ENCODE measurements around the gene GCNT1.

Gene GCNT1

DNA sequence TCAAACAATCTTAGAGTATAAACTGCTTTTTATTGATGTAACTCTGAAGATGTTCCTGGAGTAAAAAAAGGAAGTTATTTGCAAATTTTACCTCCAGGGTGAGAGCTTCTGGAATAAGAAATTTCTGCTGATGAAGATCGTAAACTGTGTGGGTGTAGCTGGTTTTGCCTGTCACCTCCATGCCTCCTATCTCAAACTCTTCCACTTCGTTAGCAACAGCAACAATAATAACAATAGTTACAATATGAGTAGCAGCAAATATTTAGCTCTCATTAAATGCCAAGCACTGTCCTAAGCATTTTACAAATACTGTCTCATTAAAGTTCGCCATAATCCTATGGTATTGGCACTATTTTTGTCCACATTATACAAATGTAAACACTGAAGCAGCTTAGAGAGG is 57.9 kb downstream of the GCNT1 start:
- H3K36me3 ChIP-seq (ENCODE audit: insufficient read depth, low read length), result no peaks in the 10 kb centered on the region
- peaks cover 6% of the 10 kb centered on the region; the same call in 1 of the 2 replicates for H3K9me3 ChIP-seq (ENCODE audit: insufficient read depth, low read depth, low read length)
- H3K27me3 ChIP-seq (ENCODE audit: insufficient read depth, low read length, poor library complexity, severe bottlenecking), result no peaks in the 10 kb centered on the region
- H3K79me2 ChIP-seq (ENCODE audit: insufficient read depth, low read length), result no peaks in the 10 kb centered on the region
- peaks cover 21% of the 10 kb centered on the region for H3K4me1 ChIP-seq (ENCODE audit: insufficient read depth, low read length, poor library complexity, severe bottlenecking)
- peak overlapping the region; percentile 21 for H3K4me2 ChIP-seq (ENCODE audit: low read depth, low read length, poor library complexity, severe bottlenecking)
- no peaks in the 10 kb centered on the region for H4K20me1 ChIP-seq (ENCODE audit: insufficient read depth, low read length, poor library complexity, severe bottlenecking)
- no peak overlapping the region for H3K4me3 ChIP-seq (ENCODE audit: low read length, poor library complexity, severe bottlenecking)
- TF ChIP-seq, protein P1, sequence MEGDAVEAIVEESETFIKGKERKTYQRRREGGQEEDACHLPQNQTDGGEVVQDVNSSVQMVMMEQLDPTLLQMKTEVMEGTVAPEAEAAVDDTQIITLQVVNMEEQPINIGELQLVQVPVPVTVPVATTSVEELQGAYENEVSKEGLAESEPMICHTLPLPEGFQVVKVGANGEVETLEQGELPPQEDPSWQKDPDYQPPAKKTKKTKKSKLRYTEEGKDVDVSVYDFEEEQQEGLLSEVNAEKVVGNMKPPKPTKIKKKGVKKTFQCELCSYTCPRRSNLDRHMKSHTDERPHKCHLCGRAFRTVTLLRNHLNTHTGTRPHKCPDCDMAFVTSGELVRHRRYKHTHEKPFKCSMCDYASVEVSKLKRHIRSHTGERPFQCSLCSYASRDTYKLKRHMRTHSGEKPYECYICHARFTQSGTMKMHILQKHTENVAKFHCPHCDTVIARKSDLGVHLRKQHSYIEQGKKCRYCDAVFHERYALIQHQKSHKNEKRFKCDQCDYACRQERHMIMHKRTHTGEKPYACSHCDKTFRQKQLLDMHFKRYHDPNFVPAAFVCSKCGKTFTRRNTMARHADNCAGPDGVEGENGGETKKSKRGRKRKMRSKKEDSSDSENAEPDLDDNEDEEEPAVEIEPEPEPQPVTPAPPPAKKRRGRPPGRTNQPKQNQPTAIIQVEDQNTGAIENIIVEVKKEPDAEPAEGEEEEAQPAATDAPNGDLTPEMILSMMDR (conservative IDR thresholded peaks at IDR 0.05; ENCODE audit: low read length), result no peak
- TF ChIP-seq EZH2phosphoT487 (IDR thresholded peaks at IDR 0.05; ENCODE audit: borderline replicate concordance), result no peak
- no peak overlapping the region for H2AFZ ChIP-seq (ENCODE audit: low read length)
- H3K9me2 ChIP-seq (replicated peaks; ENCODE audit: low read depth, low read length), result no peaks in the 10 kb centered on the region
- no peaks in the 10 kb centered on the region for H3F3A ChIP-seq (ENCODE audit: low read depth)
- no peak overlapping the region for H3K9ac ChIP-seq (ENCODE audit: low read depth, low read length, poor library complexity, severe bottlenecking)

DNA sequence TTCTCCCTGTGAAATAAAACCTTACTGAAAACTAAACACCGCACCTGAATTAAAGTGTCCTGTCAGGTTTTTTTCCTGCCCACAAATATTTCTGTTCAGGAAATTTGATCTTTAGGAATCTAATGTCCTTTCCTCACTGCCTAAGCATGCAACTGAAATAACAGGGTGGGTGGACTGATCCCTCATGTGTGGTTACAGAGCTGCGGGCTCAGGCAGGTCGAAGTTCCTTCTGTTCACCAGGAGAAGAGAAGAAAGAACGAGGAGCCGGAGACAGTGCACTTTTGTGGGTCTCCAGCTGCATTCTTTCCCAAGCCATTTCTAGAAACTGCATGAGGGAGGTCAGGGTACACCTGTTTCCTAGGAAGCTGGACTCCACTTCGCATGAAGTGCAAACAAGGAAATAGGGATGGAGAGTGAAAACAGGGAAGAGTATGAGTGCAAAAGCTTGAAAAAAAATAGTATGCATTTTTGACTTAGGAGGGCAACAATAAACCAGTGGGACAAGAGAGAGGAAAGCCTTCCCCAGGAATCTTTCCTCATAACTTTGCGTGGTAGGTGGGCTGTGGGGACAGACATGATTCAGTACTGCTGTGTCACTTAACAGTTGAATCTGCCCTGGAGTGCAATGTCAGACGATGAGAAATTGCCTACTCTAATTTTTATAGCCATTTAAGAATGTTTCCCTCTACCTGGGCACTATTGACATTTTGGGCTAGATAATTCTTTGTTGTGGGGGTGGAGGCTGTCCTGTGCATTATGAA is 60.3 kb downstream of the GCNT1 start:
- Histone ChIP-seq H3K9ac (ENCODE audit: low read depth, low read length, poor library complexity, severe bottlenecking) (no peak overlapping the region), H3K4me3 (ENCODE audit: low read length, poor library complexity, severe bottlenecking) (no peak overlapping the region), H3F3A (ENCODE audit: low read depth) (no peaks in the 10 kb centered on the region), H3K9me3 (ENCODE audit: insufficient read depth, low read depth, low read length) (peaks cover under 1% of the 10 kb centered on the region; the same call in 1 of the 2 replicates), H3K27me3 (ENCODE audit: insufficient read depth, low read length, poor library complexity, severe bottlenecking) (no peaks in the 10 kb centered on the region), H3K79me2 (ENCODE audit: insufficient read depth, low read length) (no peaks in the 10 kb centered on the region), H3K4me1 (ENCODE audit: insufficient read depth, low read length, poor library complexity, severe bottlenecking) (peaks cover 21% of the 10 kb centered on the region), H3K9me2 (replicated peaks; ENCODE audit: low read depth, low read length) (no peaks in the 10 kb centered on the region), H3K36me3 (ENCODE audit: insufficient read depth, low read length) (no peaks in the 10 kb centered on the region), H2AFZ (ENCODE audit: low read length) (no peak overlapping the region), H4K20me1 (ENCODE audit: insufficient read depth, low read length, poor library complexity, severe bottlenecking) (no peaks in the 10 kb centered on the region), H3K4me2 (ENCODE audit: low read depth, low read length, poor library complexity, severe bottlenecking) (no peak overlapping the region)
- TF ChIP-seq, protein P1 (conservative IDR thresholded peaks at IDR 0.05; ENCODE audit: low read length), result no peak
- TF ChIP-seq EZH2phosphoT487 (IDR thresholded peaks at IDR 0.05; ENCODE audit: borderline replicate concordance), result no peak

DNA sequence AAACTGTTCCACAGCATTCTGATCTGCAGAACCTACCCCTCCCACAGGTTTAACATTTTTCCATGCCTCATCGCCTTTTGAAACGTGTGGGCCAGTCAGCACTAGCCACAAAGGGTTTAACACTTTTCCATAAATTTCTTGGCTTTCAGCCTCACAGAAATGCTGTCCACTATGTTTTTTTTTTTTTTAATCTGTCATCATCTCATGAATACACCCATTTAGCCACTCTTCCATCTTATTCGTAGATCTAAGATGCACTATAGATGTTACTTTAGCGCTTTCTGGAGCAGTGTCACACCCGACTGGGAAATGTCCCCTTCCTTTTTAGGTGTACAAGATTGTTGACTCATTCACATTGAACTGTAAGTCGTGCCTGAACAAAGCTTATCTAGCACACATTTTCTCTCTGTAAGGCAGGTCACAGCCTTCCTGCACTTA is 62.3 kb downstream of the GCNT1 start:
- no peaks in the 10 kb centered on the region for H3K9me2 ChIP-seq (replicated peaks; ENCODE audit: low read depth, low read length)
- no peaks in the 10 kb centered on the region for H3K9me3 ChIP-seq (ENCODE audit: insufficient read depth, low read depth, low read length)
- TF ChIP-seq, protein P1 (conservative IDR thresholded peaks at IDR 0.05; ENCODE audit: low read length), result no peak
- TF ChIP-seq EZH2phosphoT487 (IDR thresholded peaks at IDR 0.05; ENCODE audit: borderline replicate concordance), result no peak
- no peaks in the 10 kb centered on the region for H3K27me3 ChIP-seq (ENCODE audit: insufficient read depth, low read length, poor library complexity, severe bottlenecking)
- no peak overlapping the region for H3K9ac ChIP-seq (ENCODE audit: low read depth, low read length, poor library complexity, severe bottlenecking)
- H4K20me1 ChIP-seq (ENCODE audit: insufficient read depth, low read length, poor library complexity, severe bottlenecking), result no peaks in the 10 kb centered on the region
- no peaks in the 10 kb centered on the region for H3K79me2 ChIP-seq (ENCODE audit: insufficient read depth, low read length)
- no peak overlapping the region for H2AFZ ChIP-seq (ENCODE audit: low read length)
- H3K4me1 ChIP-seq (ENCODE audit: insufficient read depth, low read length, poor library complexity, severe bottlenecking), result peaks cover 14% of the 10 kb centered on the region
- H3K4me3 ChIP-seq (ENCODE audit: low read length, poor library complexity, severe bottlenecking), result no peak overlapping the region
- H3K4me2 ChIP-seq (ENCODE audit: low read depth, low read length, poor library complexity, severe bottlenecking), result no peak overlapping the region
- no peaks in the 10 kb centered on the region for H3F3A ChIP-seq (ENCODE audit: low read depth)
- no peaks in the 10 kb centered on the region for H3K36me3 ChIP-seq (ENCODE audit: insufficient read depth, low read length)
